Kidney epithelial cell (primary cell): ENCODE results near the gene DAG1. TPM values are rescaled to one million over a fixed set of nuclear protein-coding genes. Genes with fewer than 3 reads are reported as not detected.

Experiments
- DNase-seq: peaks from one replicate; pipeline ENCODE4 v3.0.0-alpha.2; 2010; ENCODE audit warnings: low read depth
- H3K27me3 ChIP-seq: 2 replicates; pipeline ENCODE4 v1.6.0; 2011; ENCODE audit warnings: low read length; ENCODE audit not compliant: control insufficient read depth, insufficient read depth
- H3K36me3 ChIP-seq: 2 replicates; pipeline ENCODE4 v1.5.1; 2011; ENCODE audit warnings: low read length; ENCODE audit not compliant: control insufficient read depth, insufficient read depth
- H3K4me3 ChIP-seq: 2 replicates; pipeline ENCODE4 v1.5.1; 2011; ENCODE audit warnings: low read depth, mild to moderate bottlenecking, control low read depth, low read length
- CTCF ChIP-seq: IDR thresholded peaks from 2 replicates; pipeline ENCODE4 v1.5.1; 2011; ENCODE audit warnings: mild to moderate bottlenecking, moderate library complexity, low read length, control low read depth, inconsistent platforms; ENCODE audit not compliant: insufficient read depth, poor library complexity, severe bottlenecking
- total RNA-seq: library from RNA; depleted of rRNA; stranded (reverse); fragments of >200 nt; gene quantifications from 2 replicates; pipeline ENCODE4 v1.2.3, GENCODE V29; 2015

Gene DAG1
- total RNA-seq, 1 donor from 2014 or later, result 59.7 TPM

- DNase-seq, result no peak
- no peak overlapping the region for H3K4me3 ChIP-seq
- no peaks in the 10 kb centered on the region for H3K27me3 ChIP-seq
These were observed 43.5 kb downstream of the DAG1 start for GRCh38 chr3:49513494-49514124.

GRCh38 chr3:49518016-49518415 is 47.9 kb downstream of the DAG1 start:
- Histone ChIP-seq H3K27me3 (no peaks in the 10 kb centered on the region), H3K36me3 (no peaks in the 10 kb centered on the region)
- TF ChIP-seq CTCF, result no peak

More at GRCh38 chr3:49513494-49514124, 43.5 kb downstream of the DAG1 start:
- H3K36me3 ChIP-seq, result peaks cover 1% of the 10 kb centered on the region
- no peak for TF ChIP-seq CTCF

GRCh38 chr3:49518441-49518840 is 48.4 kb downstream of the DAG1 start:
- no peaks in the 10 kb centered on the region for H3K27me3 ChIP-seq
- no peak overlapping the region for H3K4me3 ChIP-seq
- DNase-seq, result no peak
- no peak for TF ChIP-seq CTCF
- no peaks in the 10 kb centered on the region for H3K36me3 ChIP-seq

More at GRCh38 chr3:49518016-49518415, 47.9 kb downstream of the DAG1 start:
- DNase-seq, result no peak
- no peak overlapping the region for H3K4me3 ChIP-seq

GRCh38 chr3:49519296-49519695 is 49.2 kb downstream of the DAG1 start:
- DNase-seq, result no peak
- TF ChIP-seq CTCF, result no peak
- no peak overlapping the region for H3K4me3 ChIP-seq
- no peaks in the 10 kb centered on the region for H3K27me3 ChIP-seq
- no peaks in the 10 kb centered on the region for H3K36me3 ChIP-seq

GRCh38 chr3:49519916-49520385 is 49.9 kb downstream of the DAG1 start:
- no peak for DNase-seq
- no peak for TF ChIP-seq CTCF
- no peaks in the 10 kb centered on the region for H3K27me3 ChIP-seq
- no peak overlapping the region for H3K4me3 ChIP-seq
- H3K36me3 ChIP-seq, result no peaks in the 10 kb centered on the region
